GM18498 (cell line): ENCODE results near the gene APLP1.
"Not testable (repeated sequence)": the region's sequence is repeated elsewhere in the genome, so short reads cannot be mapped to it uniquely, and the experiment has no call there.

Experiments
- ATAC-seq: cut with Tn5 transposase; IDR thresholded peaks from one replicate; pipeline ENCODE4 v1.9.1; 2021; ENCODE audit warnings: mild to moderate bottlenecking, moderate library complexity; ENCODE audit not compliant: unreplicated experiment

The APLP1 gene

GRCh38 chr19:35868172-35868822 is at the start of gene APLP1:
Gene APLP1 (plus strand): TSS chr19:35868574. CDS start chr19:35868637, 63 bp downstream.
- no peak for ATAC-seq

GRCh38 chr19:35822579-35822978 is 45.8 kb upstream of the APLP1 start:
- no peak for ATAC-seq

- no peak for ATAC-seq
These were observed 44.2 kb upstream of the APLP1 start for GRCh38 chr19:35824150-35824549.

DNA sequence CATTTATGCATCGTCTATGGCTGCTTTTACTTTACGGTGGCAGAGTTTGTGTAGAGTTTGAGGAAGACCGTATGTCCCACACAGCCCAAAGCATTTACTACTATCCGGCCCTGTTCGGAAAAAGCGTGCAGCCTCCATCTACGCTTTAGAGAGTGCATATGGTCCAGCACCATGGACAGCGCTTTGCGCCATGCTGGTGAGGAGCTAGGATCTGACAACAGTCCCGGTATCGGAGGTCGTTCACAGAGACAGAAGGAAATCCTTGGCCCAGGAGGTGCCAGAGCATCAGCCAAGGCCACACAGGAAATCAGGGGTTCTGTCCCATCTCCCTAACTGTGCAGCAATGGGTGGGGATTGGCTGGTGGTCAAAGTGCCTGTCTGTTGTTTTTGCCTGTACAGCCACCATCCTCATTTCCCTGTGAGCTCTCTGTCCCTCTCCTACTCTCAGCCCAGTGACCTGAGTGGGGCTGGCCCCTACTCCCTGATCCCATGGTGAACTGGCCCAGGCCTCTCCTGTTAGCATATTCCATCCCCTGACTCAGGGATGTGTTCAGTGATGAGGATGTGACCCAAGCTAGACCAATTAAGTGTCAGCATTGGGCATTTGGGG is 39.6 kb upstream of the APLP1 start:
- no peak for ATAC-seq

DNA sequence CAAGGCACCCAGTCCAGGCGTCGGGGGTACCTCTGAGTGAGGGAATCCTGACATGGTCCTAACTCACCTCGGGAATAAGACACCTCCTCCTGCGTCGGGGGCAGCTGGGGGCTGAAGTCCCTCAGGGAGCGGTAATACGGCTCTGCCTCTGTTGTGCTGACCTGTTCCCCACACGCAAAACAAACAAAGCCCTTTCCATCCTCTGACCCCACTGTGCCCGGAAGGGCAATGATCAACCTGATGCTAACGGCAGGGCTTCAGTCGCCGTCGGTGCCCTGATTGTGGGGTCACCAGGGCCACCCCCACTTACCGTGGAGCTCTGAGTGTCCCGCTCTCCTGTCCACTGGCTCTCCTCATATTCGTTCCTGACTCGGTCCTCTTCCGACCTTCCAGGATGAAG is 37.4 kb upstream of the APLP1 start:
- ATAC-seq: no peak

- no peak for ATAC-seq
These were observed 36.3 kb upstream of the APLP1 start for GRCh38 chr19:35832054-35832453.

DNA sequence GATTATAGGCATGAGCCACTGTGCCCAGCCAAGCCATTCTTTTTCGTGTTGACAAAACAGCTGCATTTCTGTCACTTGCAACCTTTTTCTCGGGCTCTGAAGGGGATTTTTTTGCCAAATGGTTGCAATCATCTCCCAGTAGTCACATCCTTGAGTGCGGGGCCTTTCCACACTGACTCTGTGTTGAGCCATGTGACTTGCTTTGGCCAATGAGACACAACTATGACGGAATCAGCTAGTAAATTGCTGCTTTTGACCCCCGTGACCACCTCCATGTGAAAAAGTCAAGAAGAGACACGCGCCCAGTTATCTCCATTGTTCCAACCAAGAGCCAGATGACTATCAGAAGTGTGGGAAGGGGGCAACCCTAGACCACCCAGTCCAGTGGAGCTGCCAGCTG is 34.4 kb upstream of the APLP1 start:
- no peak for ATAC-seq

DNA sequence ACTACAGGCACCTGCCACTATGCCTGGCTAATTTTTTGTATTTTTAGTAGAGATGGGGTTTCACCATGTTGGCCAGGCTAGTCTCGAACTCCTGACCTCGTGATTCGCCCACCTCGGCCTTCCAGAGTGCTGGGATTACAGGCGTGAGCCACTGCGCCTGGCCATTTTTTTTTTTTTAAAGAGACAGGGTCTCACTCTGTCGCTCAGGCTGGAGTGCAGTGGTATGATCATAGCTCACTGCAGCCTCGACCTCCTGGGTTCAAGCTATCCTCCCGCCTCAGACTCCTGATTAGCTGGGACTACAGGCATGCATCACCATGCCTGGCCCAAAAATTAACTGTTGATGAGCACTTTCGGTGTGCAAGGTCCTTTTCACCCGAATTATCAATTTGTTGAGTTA is 32.3 kb upstream of the APLP1 start:
- ATAC-seq: not testable (repeated sequence)

- no peak for ATAC-seq
These were observed 26.3 kb upstream of the APLP1 start for GRCh38 chr19:35841961-35842595.

- ATAC-seq: no peak
These were observed 25.6 kb upstream of the APLP1 start for GRCh38 chr19:35842666-35843272.

- no peak for ATAC-seq
These were observed 24.5 kb upstream of the APLP1 start for GRCh38 chr19:35843676-35844481.

DNA sequence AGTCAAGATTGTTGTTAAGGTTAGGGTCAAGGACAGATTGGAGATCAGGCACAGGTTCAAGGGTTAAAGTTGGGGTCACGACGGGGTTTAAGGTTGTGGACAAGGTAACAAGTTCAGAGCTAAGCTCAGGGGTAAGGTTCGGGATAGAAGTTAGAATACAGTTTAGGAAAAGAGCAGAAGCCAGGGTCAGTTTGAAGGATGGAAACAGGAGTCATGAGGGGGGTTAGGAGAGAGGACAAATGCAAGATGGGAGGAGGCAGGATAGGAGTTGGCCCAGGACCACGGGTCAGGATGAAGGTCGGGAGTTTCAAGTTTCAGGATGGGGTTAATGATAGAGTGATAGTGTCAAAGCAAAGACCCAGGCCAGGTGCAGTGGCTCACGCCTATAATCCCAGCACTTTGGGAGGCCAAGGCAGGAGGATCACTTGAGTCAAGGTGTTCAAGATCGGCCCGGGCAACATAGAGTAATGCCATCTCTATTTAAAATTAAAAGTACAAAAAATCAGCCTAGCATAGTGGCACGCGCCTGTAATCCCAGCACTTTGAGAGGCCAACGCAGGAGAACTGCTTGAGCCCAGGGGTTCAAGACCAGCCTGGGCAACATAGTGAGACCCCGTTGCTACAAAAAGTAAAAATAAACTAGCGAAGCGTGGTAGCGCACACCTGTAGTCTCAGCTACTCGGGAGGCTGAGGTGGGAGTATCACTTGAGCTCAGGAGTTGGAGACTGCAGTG is 23.7 kb upstream of the APLP1 start:
- no peak for ATAC-seq

DNA sequence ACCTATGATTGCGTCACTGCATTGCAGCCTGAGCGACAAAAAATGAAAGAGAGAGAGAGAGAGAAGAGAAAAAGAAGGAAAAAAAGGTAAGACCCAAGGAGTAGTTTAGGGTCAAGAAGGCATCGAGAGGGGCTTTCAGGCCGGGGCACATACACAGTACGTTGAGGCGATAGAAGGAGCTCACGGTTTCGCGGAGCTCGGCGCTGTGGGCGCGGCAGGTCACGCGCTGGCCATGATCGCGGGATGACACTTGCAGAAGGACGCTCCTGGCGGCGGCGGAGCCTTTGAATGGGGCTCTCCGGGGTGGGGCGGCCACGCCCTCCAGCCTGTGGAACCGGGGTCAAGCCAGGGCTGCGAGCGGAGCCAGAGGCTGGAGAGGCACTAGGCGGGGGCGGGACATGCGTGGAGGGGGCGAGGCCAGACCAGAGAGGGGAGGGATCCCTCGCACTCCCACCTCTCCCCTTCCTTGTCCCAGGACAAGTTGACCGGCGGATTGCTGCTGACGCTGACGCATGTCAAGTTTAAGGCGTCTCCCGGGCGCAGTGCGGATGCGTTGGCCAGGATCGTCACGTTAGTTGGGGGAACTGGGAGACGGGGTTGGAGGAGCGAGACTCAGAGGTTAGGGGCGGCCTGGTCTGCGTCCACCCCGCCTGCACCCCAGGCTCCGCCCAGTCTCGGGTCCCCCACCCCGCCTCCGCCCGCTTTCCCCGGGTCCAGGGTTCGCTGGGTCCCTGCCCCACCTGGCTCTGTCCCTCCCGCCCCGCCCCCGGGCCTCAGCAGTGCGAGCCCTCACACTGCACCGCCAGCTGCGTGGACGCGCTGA is 22.9 kb upstream of the APLP1 start:
- no peak for ATAC-seq

GRCh38 chr19:35846038-35846668 is 22.2 kb upstream of the APLP1 start:
- no peak for ATAC-seq

GRCh38 chr19:35847911-35848310 is 20.5 kb upstream of the APLP1 start:
- no peak for ATAC-seq

- ATAC-seq: no peak
These were observed 19.9 kb upstream of the APLP1 start for GRCh38 chr19:35848486-35848885.

DNA sequence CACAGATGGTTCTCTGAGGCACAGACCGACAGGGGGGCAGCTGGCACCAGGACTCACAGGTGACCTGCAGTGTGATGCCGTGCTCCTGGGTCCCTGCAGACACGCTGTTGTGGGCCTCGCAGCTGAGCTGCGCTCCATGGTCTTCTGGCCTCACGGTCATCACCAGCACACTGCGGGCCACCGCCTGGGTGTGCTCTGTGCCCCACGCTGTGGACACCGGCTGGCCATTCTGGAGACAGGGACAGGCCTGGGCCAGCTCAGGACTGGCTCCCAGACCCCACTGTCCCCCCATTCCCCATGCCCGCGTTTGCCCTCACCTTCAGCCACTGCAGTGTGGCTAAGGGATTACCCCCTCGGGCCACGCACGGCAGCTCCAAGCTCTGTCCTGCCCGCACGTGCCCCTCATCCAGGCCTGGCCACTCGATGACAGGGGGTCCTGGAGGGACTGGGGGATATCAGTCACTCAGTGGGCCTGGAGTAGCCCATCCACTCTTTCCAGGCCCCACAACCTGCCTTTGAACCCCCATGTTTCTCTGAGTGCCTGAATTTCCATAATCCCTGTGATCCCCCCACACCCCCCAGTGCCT is 19.4 kb upstream of the APLP1 start:
- no peak for ATAC-seq

- no peak for ATAC-seq
These were observed 17.0 kb upstream of the APLP1 start for GRCh38 chr19:35851213-35852028.
